Measurements from ENCODE around the gene MICOS13. TPM values are rescaled to one million over a fixed set of nuclear protein-coding genes. Genes with fewer than 3 reads are reported as not detected.
"Not testable (repeated sequence)": the region's sequence is repeated elsewhere in the genome, so short reads cannot be mapped to it uniquely, and the experiment has no call there.

The MICOS13 gene
- total RNA-seq, 3 donors from 2014 or later: 90.0 to 107 (median 103) TPM

- Mint-ChIP-seq H3K4me3 (no peak overlapping the region), H3K4me1 (ENCODE audit: low read depth) (peaks cover 8% of the 10 kb centered on the region), H3K36me3 (ENCODE audit: insufficient read depth) (peaks cover 30% of the 10 kb centered on the region), H3K9me3 (no peaks in the 10 kb centered on the region), H3K27me3 (ENCODE audit: low read depth) (no peaks in the 10 kb centered on the region)
- DNase-seq (no peak), ATAC-seq (no peak)
Measured at GRCh38 chr19:5694956-5695648, 14.8 kb upstream of the MICOS13 start.

GRCh38 chr19:5694167-5694955, 14.0 kb upstream of the MICOS13 start:
- H3K27me3 Mint-ChIP-seq (ENCODE audit: low read depth): no peaks in the 10 kb centered on the region
- no peak overlapping the region for H3K4me3 Mint-ChIP-seq
- H3K36me3 Mint-ChIP-seq (ENCODE audit: insufficient read depth): peaks cover 30% of the 10 kb centered on the region

DNA sequence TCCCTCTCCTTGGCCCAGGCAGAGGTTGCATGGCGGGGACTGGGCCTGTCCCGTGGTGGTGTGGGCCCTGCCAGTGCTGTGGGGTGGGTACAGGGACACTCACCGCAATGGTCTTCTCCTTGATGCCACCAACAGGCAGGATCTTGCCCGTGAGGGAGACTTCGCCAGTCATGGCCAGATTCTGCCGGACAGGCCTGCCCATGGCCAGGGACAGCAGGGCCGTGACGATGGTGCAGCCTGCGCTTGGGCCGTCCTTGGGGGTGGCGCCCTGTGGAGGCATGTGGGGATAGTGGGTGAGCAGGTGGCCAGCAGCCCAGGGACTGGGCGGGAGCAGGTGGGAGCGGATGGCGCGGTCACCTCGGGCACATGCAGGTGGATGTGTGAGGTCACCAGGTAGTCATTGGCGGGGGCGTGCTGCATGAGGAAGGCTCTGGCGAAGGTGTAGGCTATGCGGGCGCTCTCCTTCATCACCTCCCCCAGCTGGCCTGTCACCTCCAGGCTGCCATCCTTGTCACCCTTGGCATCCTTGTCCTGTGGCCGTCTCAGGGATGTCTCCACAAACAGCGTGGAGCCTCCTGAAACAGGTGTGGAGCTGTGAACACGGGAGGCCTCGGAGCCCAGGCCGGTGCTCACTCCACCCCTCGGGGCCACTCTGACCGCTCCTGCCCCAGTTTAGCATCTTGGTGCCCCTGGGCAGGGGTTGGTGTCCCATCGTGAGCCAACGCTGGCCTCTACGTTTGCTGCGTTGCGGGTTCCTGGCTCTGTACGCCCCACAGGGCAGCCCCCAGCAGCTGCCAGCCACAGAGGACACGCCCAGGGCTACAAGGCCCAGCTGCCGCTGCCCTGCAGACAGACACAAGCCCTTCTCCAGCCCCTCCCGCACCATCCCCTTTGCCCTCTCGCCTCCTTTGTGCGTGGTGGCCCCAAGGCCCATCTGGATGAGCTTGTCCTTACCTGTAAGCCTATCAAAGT, 13.2 kb upstream of the MICOS13 start:
- ATAC-seq (peak; percentile 1), DNase-seq (no peak)
- peak overlapping the region; percentile 99 for H3K4me3 Mint-ChIP-seq
- no peaks in the 10 kb centered on the region for H3K27me3 Mint-ChIP-seq (ENCODE audit: low read depth)
- H3K36me3 Mint-ChIP-seq (ENCODE audit: insufficient read depth): peaks cover 24% of the 10 kb centered on the region
- H3K4me1 Mint-ChIP-seq (ENCODE audit: low read depth): peaks cover 11% of the 10 kb centered on the region
- no peaks in the 10 kb centered on the region for H3K9me3 Mint-ChIP-seq

More at GRCh38 chr19:5694167-5694955, 14.0 kb upstream of the MICOS13 start:
- Mint-ChIP-seq H3K9me3 (no peaks in the 10 kb centered on the region), H3K4me1 (ENCODE audit: low read depth) (peaks cover 11% of the 10 kb centered on the region)
- no peak for ATAC-seq
- no peak for DNase-seq

GRCh38 chr19:5692723-5693194, 12.4 kb upstream of the MICOS13 start:
- DNase-seq (no peak), ATAC-seq (no peak)
- H3K36me3 Mint-ChIP-seq (ENCODE audit: insufficient read depth): peaks cover 24% of the 10 kb centered on the region
- peak overlapping the region; percentile 99 for H3K4me3 Mint-ChIP-seq
- no peaks in the 10 kb centered on the region for H3K27me3 Mint-ChIP-seq (ENCODE audit: low read depth)
- peaks cover 15% of the 10 kb centered on the region for H3K4me1 Mint-ChIP-seq (ENCODE audit: low read depth)
- H3K9me3 Mint-ChIP-seq: no peaks in the 10 kb centered on the region

DNA sequence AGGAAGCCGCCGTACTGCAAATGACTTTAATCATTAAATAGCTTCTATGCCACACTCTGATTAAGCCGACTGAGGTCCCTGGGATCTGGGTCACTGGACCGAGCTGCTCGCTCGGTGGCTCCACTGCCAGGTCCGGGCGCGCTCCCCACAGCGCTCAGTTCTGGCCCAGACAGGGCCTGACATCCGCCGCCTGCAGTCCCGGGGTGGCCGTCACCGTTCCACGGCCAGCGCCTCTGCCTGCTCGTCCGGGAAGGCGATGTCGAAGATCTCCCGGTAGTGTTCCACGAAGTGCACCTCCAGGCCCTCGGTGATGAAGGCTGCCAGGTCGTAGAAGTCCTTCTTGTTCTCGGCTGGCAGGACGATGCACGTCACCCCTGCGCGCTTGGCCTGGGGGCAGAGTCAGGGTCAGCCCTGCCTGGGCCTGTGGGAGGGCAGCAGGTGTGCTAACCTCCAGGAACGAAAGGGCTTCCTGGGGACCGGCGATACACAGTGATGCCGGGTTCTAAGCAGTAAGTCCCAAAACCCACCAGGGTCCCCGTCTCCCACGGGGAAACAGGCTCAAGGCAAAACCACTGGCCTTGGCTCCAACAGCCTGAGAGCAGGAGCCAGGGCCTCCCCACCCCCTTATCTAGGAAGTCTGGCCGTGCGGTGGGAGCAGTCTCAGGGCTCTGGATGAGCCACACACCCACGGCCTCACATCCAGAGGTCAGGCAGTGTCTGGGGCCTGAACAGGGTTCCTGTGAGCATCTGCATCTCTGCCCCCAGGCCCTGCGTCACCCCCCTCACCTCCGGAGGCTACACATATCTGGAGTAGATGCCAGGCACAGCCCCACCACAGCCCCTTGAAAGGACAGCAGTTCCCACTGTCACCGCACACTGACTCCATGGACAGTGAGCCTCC, 11.8 kb upstream of the MICOS13 start:
- no peaks in the 10 kb centered on the region for H3K27me3 Mint-ChIP-seq (ENCODE audit: low read depth)
- peak in 1 of 2 donors; percentile 1 for ATAC-seq
- peaks cover 22% of the 10 kb centered on the region for H3K36me3 Mint-ChIP-seq (ENCODE audit: insufficient read depth)
- H3K4me3 Mint-ChIP-seq: peak overlapping the region; percentile 99
- no peak for DNase-seq
- H3K9me3 Mint-ChIP-seq: no peaks in the 10 kb centered on the region
- peaks cover 14% of the 10 kb centered on the region for H3K4me1 Mint-ChIP-seq (ENCODE audit: low read depth)

GRCh38 chr19:5690955-5691821, 10.9 kb upstream of the MICOS13 start:
- ATAC-seq: no peak
- Mint-ChIP-seq H3K36me3 (ENCODE audit: insufficient read depth) (peaks cover 20% of the 10 kb centered on the region), H3K9me3 (no peaks in the 10 kb centered on the region), H3K4me3 (peak overlapping the region; percentile 99), H3K4me1 (ENCODE audit: low read depth) (peaks cover 17% of the 10 kb centered on the region), H3K27me3 (ENCODE audit: low read depth) (no peaks in the 10 kb centered on the region)
- DNase-seq: peak; percentile 54

DNA sequence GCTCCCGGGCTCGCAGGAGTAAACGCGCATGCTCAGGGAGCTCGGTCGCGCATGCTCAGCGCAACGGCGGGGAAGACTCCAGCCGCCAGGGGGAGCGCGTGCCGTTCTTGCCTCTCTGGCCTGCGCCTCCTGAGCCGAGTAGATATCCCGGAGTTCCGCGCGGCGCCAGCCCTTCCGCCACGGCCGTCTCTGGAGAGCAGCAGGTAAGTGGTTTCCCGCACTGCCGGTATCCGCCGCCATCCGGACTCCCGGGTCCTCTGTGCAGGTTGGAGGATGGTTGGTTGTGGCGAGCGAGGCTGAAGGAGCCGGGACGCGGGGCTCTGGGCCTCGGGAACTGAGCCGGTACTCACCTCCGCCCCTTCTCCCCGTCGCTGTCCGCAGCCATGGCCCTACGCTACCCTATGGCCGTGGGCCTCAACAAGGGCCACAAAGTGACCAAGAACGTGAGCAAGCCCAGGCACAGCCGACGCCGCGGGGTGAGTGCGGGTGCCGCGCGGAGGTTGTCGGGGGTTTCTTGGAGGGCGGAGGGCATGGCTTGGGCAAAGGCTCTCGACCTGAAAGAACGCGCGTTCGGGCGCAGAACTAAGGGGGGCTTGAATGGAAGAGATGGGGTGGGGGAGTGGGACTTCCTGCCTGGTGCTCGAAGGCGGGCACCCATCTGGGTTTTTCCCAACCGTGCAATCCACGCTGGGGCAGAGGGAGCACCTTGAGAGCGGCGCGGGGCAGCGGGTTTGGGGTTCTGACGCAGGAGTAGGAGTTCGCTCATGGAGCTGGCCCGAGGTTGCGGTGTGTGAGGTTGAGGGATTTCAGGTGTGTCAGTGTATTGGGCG, 10.0 kb upstream of the MICOS13 start, which contains the start of gene RPL36:
Gene RPL36 (plus strand): TSS at position 171 of the 830 bp plus-strand sequence. CDS start 213 bp downstream, at position 384.
- no peaks in the 10 kb centered on the region for H3K27me3 Mint-ChIP-seq (ENCODE audit: low read depth)
- H3K4me3 Mint-ChIP-seq: peak within 1 kb of the TSS; percentile 99
- H3K4me1 Mint-ChIP-seq (ENCODE audit: low read depth): peaks cover 17% of the 10 kb centered on the region
- peaks cover 20% of the 10 kb centered on the region for H3K36me3 Mint-ChIP-seq (ENCODE audit: insufficient read depth)
- no peaks in the 10 kb centered on the region for H3K9me3 Mint-ChIP-seq
- peak; percentile 99 for DNase-seq
- ATAC-seq: peak; percentile 50 to 54

- ATAC-seq; H3K4me3 Mint-ChIP-seq; DNase-seq; H3K9me3 Mint-ChIP-seq; H3K27me3 Mint-ChIP-seq (ENCODE audit: low read depth): not testable (repeated sequence)
- peaks cover 20% of the 10 kb centered on the region for H3K36me3 Mint-ChIP-seq (ENCODE audit: insufficient read depth)
- peaks cover 17% of the 10 kb centered on the region for H3K4me1 Mint-ChIP-seq (ENCODE audit: low read depth)
Measured at GRCh38 chr19:5688262-5688881, 8.1 kb upstream of the MICOS13 start.

DNA sequence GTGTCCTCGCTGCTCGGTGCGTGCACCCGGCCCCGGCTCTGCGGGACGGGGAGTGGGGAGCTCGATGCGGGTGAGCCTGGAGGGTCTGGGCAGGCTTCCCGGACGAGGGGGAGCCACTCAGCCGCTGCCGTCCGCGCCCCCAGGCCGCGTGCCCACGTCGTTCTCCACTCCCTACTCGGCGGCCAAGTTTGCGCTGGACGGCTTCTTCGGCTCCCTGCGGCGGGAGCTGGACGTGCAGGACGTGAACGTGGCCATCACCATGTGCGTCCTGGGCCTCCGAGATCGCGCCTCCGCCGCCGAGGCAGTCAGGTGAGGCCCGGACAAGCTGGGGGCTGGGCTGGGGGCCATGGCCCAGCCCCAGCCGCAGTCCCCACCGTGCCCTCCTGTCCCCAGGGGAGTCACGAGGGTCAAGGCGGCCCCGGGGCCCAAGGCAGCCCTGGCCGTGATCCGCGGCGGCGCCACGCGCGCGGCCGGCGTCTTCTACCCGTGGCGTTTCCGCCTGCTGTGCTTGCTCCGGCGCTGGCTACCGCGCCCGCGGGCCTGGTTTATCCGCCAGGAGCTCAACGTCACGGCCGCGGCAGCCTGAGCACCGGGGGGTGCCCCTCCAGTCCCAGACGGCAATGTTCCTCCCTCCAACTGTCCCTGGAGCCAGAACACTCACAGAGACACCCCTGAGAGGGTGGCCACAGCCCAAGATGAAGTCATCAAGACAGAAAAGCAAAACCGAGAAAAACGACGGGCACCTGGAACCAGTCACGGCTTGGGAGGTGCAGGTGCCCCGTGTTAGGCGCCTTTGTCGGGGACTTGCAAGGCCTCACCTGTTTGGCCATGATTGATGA, 7.3 kb upstream of the MICOS13 start:
- Mint-ChIP-seq H3K4me3 (peak overlapping the region; percentile 76), H3K9me3 (no peaks in the 10 kb centered on the region), H3K36me3 (ENCODE audit: insufficient read depth) (peaks cover 16% of the 10 kb centered on the region), H3K4me1 (ENCODE audit: low read depth) (peaks cover 19% of the 10 kb centered on the region), H3K27me3 (ENCODE audit: low read depth) (no peaks in the 10 kb centered on the region)
- ATAC-seq: no peak
- no peak for DNase-seq

- peak overlapping the region; percentile 76 for H3K4me3 Mint-ChIP-seq
- peaks cover 19% of the 10 kb centered on the region for H3K4me1 Mint-ChIP-seq (ENCODE audit: low read depth)
- H3K36me3 Mint-ChIP-seq (ENCODE audit: insufficient read depth): peaks cover 9% of the 10 kb centered on the region
- H3K27me3 Mint-ChIP-seq (ENCODE audit: low read depth): no peaks in the 10 kb centered on the region
- no peaks in the 10 kb centered on the region for H3K9me3 Mint-ChIP-seq
- DNase-seq (peak; percentile 97), ATAC-seq (peak; percentile 66)
Measured at GRCh38 chr19:5686647-5687359, 6.5 kb upstream of the MICOS13 start.
